GM18526 (cell line): ENCODE results near the gene USP46.

Experiments
- POLR2A ChIP-seq: IDR thresholded peaks from 3 replicates; pipeline ENCODE4 v1.6.1; 2011; ENCODE audit not compliant: insufficient read length; ENCODE audit errors: extremely low read depth

USP46 gene

GRCh38 chr4:52661966-52662690 is 3.0 kb upstream of the USP46 start:
- TF ChIP-seq POLR2A: no peak

GRCh38 chr4:52660643-52661042 is 1.5 kb upstream of the USP46 start:
- TF ChIP-seq POLR2A: no peak

DNA sequence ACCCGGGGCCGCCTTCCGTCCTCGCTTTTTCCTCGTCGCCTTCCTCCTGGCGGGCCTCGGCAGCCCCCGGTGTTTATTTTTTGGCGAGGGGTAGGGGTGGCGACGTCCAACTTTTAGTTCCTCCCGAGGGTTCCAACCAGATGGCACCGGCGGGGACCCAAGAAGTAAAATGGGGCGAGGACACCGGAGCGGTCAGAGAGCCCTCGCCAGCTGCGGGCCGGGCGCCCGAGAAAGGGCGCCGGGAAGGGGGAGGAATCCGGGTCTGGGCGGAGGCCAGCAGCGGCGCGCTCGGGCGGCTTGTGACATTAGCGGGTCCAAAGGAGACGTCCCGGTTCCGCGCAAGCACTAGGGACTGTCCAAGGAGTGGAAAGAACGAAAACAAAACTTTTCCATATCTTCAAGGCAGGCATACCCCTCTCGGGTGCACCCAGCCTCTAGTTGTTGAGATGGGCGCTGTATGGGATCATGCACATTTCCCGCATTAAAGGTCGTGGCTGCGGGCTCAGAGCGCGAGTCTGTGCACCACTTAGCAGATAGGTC is 691 bp upstream of the USP46 start:
- no peak for TF ChIP-seq POLR2A

DNA sequence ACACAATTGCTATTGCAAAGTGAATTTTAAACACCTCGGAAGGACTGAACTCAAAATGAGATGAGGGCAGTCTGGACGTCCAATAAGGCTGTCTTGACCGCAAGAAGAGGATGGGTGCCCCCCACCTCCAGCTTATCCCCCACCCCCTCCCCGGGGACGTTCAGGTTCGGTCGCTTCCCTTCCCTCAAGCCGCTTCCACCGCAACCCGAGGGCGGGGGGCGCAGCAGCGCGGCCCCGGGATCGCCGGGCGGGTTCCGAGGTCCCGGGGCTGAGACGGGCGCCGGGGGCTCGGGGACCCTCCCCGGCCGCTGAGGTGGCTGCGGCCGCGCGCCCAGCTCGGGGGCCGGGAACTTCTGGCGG is 480 bp downstream of the USP46 start:
- TF ChIP-seq POLR2A: no peak

GRCh38 chr4:52657618-52658501 is 1.2 kb downstream of the USP46 start:
- TF ChIP-seq POLR2A: no peak

DNA sequence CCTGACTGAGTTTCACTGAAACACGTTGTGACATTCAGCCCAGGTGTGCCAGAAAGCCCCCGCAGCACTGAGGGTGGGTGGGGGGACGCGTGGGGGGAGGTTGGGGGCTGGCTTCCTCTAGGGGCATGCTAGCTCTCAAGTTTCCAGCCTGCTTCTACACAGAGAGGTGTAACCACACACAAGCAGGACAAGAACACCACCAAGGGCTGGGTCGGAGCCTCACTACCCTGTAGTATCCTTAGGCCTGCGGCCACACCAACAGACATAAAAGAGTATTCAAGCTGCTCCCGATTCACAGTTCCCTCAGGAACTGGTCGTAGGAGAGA is 1.8 kb downstream of the USP46 start:
- no peak for TF ChIP-seq POLR2A

GRCh38 chr4:52655506-52655905 is 3.6 kb downstream of the USP46 start:
- TF ChIP-seq POLR2A: no peak

GRCh38 chr4:52651996-52652672 is 7.0 kb downstream of the USP46 start:
- TF ChIP-seq POLR2A: no peak

DNA sequence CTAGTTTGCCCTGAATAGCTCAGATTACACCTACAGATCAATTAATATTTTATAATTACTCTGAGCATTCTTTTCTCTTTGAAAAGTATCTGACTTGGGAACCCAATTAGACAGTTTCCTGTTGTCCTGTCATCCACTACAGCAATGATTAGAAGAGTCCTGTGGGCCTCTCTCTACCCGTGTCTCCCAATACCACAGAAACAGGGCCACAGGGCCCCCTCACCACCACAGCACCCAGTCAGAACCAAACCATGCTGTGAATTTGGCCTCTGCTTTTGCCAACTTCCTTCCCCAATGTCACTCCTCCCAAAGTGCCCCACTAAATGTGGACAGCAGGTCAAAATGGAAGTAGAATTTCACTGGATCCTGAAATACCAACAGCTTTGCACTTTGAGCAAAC is 10.3 kb downstream of the USP46 start:
- TF ChIP-seq POLR2A: no peak

- no peak for TF ChIP-seq POLR2A
These were observed 12.4 kb downstream of the USP46 start for GRCh38 chr4:52646741-52647140.

- TF ChIP-seq POLR2A: no peak
These were observed 13.0 kb downstream of the USP46 start for GRCh38 chr4:52646096-52646495.

DNA sequence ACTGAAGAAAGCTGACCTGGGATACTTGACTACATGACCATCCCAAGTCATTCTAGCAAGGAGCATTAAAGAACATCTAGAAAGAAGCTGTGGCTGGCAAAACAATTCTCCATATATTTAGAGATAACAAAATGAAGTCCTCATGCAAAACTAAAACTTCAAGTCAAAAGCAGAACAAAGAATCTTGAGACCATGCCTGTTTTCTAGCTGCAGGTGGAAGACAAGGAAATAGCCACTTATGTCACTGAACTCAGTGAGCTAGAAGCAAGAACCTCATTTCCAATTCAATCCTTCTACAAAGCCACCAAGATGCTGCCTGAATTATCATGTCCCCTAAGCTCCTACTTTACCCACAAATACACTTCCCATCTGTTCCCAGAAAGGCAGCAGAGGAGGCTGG is 13.8 kb downstream of the USP46 start:
- no peak for TF ChIP-seq POLR2A

GRCh38 chr4:52643785-52644244 is 15.3 kb downstream of the USP46 start:
- no peak for TF ChIP-seq POLR2A

GRCh38 chr4:52643190-52643589 is 15.9 kb downstream of the USP46 start:
- TF ChIP-seq POLR2A: no peak

DNA sequence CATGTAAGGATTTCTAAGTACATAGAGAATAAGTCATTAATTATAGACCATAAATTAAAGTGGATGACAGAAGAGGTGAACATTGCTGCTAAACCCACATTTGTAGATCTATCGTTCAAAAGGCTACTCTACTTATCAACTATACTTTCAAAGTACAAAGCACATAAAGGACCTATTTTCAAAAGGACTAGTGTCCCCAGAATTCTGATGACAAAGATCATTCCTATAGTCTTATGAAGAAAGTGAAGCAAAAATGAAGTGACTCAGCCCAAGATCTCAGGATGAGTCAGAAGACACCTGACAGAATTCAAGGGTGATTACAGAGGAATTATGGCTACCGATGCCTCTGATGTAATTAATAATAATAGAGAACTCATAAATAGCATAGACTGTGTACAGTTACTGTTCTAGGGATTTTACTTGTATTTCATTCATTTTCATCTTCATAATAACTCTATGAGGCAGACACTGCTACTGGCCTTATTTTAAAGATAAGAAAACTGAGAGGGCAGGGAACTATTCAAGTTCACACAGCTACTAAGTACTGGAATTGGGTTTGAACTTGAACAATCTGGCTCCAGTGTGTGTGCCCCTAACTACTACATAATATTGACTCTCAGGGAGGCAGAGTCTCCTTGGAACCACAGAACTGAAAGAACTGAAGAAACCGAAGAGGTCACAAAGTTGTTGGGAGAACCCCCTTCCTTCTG is 17.1 kb downstream of the USP46 start:
- TF ChIP-seq POLR2A: no peak
